Measurements from ENCODE around the gene MYEF2. TPM values are rescaled to one million over a fixed set of nuclear protein-coding genes. Genes with fewer than 3 reads are reported as not detected.
A peak's percentile ranks its signal among the peaks of the same experiment; 100 is the strongest.

The MYEF2 gene
- total and polyA plus RNA-seq, 2 of the 8 experiments (the other 6 are each of a cell fraction or from before 2014, with no cell fraction given) = 18.9 to 79.2 TPM

GRCh38 chr15:48084759-48085590, 93.1 kb downstream of the MYEF2 start:
- Histone ChIP-seq H3K9me3 (ENCODE audit: insufficient read depth in 2 of 2, low read depth in 1 of 2, low read length in 1 of 2) (peaks cover 14 to 15% of the 10 kb centered on the region in 2 experiments; a peak in 3 of 4 replicates), H3K79me2 (ENCODE audit: control insufficient read depth in 1 of 2, insufficient read depth in 2 of 2, low read length in 2 of 2) (no peaks in the 10 kb centered on the region), H2BK12ac (ENCODE audit: low read depth, low read length) (no peak overlapping the region), H4K20me1 (replicated peaks in 1 of 2; ENCODE audit: control insufficient read depth in 1 of 2, insufficient read depth in 2 of 2, low read length in 2 of 2) (no peaks in the 10 kb centered on the region), H3K56ac (replicated peaks; ENCODE audit: insufficient read length, low read depth, low read length) (no peak overlapping the region), H3K36me3 (ENCODE audit: control insufficient read depth in 2 of 4, insufficient read depth in 4 of 4, low read length in 3 of 4) (no peaks in the 10 kb centered on the region), H2BK15ac (ENCODE audit: low read length) (no peak overlapping the region), H3K14ac (ENCODE audit: insufficient read length) (no peak overlapping the region), H4K5ac (ENCODE audit: insufficient read length, low read depth, low read length) (no peak overlapping the region), H3K4ac (replicated peaks; ENCODE audit: insufficient read length, low read depth, low read length) (no peak overlapping the region), H3K9ac (replicated peaks in 1 of 4; ENCODE audit: extremely low read depth in 1 of 4, low read depth in 3 of 4, low read length in 3 of 4) (no peak overlapping the region), H2BK20ac (ENCODE audit: low read length) (no peak overlapping the region), H2BK5ac (ENCODE audit: low read depth, low read length) (no peak overlapping the region), H2AK5ac (ENCODE audit: low read depth, low read length) (no peak overlapping the region), H3K23me2 (ENCODE audit: low read depth, low read length) (no peaks in the 10 kb centered on the region), H3K27me3 (replicated peaks in 1 of 4; ENCODE audit: control insufficient read depth in 3 of 4, extremely low read depth in 1 of 4, insufficient read depth in 3 of 4, low read length in 3 of 4) (no peaks in the 10 kb centered on the region), H3K23ac (ENCODE audit: insufficient read length) (no peak overlapping the region), H3K4me1 (replicated peaks in 1 of 4; ENCODE audit: control insufficient read depth in 3 of 4, insufficient read depth in 4 of 4, low read length in 3 of 4) (no peaks in the 10 kb centered on the region), H3K79me1 (ENCODE audit: low read depth, low read length) (no peaks in the 10 kb centered on the region), H4K91ac (replicated peaks; ENCODE audit: insufficient read length, low read length) (no peak overlapping the region), H3K4me3 (ENCODE audit: extremely low read depth in 1 of 4, insufficient read depth in 2 of 4, low read depth in 3 of 4, low read length in 4 of 4) (no peak overlapping the region), H2BK120ac (replicated peaks; ENCODE audit: low read depth, low read length) (no peak overlapping the region), H4K8ac (ENCODE audit: extremely low read depth, insufficient read depth, low read length) (no peak overlapping the region), H2AFZ (ENCODE audit: low read length) (no peak overlapping the region), H3K27ac (ENCODE audit: low read depth, low read length) (no peak overlapping the region), H3K4me2 (ENCODE audit: insufficient read depth in 1 of 2, low read depth in 2 of 2, low read length in 2 of 2) (no peak overlapping the region), H3K18ac (ENCODE audit: extremely low read depth, low read length) (no peak overlapping the region)
- peak; percentile 78 for FAIRE-seq
- no peak for TF ChIP-seq YY1 (IDR thresholded peaks at IDR 0.05; ENCODE audit: low read depth, low read length)
- TF ChIP-seq SAP30 (IDR thresholded peaks at IDR 0.05; ENCODE audit: insufficient read depth, insufficient replicate concordance, low read length) = no peak
- peak; percentile 82 to 89 for TF ChIP-seq RAD21 (IDR thresholded peaks at IDR 0.05 in 1 of 2, conservative IDR thresholded peaks at IDR 0.05 in 1 of 2; ENCODE audit: low read depth in 2 of 2, low read length in 2 of 2)
- TF ChIP-seq, protein P1, sequence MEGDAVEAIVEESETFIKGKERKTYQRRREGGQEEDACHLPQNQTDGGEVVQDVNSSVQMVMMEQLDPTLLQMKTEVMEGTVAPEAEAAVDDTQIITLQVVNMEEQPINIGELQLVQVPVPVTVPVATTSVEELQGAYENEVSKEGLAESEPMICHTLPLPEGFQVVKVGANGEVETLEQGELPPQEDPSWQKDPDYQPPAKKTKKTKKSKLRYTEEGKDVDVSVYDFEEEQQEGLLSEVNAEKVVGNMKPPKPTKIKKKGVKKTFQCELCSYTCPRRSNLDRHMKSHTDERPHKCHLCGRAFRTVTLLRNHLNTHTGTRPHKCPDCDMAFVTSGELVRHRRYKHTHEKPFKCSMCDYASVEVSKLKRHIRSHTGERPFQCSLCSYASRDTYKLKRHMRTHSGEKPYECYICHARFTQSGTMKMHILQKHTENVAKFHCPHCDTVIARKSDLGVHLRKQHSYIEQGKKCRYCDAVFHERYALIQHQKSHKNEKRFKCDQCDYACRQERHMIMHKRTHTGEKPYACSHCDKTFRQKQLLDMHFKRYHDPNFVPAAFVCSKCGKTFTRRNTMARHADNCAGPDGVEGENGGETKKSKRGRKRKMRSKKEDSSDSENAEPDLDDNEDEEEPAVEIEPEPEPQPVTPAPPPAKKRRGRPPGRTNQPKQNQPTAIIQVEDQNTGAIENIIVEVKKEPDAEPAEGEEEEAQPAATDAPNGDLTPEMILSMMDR (IDR thresholded peaks at IDR 0.05; ENCODE audit: control extremely low read depth in 1 of 3, insufficient read depth in 1 of 3, low read depth in 1 of 3, low read length in 3 of 3) = peak; percentile 28 to 80 (median 72)
- no peak for TF ChIP-seq CBX5 (IDR thresholded peaks at IDR 0.05; ENCODE audit: low read depth, low read length)
- WGBS, 2 experiments (ENCODE audit: extremely low coverage in 1 of 2, insufficient coverage in 1 of 2, insufficient read length in 1 of 2, insufficient replicate concordance in 2 of 2, low coverage in 1 of 2, low lambda C conversion rate in 2 of 2, missing lambda C conversion rate in 1 of 2) = 87% methylated on average over 6 of the region's 6 CpGs; no CpG with 5 or more reads in 1 of the 2 experiments
- ChIA-PET CTCF (ENCODE audit: partially characterized antibody) (interaction anchor here (0.6 to 4.2 kb wide), 72 partner anchors 8 to 896 kb away, joined by 3 to 44 read pairs (median 4); no protein-coding TSS in a partner anchor), POLR2A (ENCODE audit: partially characterized antibody) (no interaction called here)
- peak in 1 of 2 experiments; percentile 13 for DNase-seq (ENCODE audit: low read depth in 1 of 2, low spot score in 2 of 2)
